Mesendoderm (in vitro differentiated cells): ENCODE data around the gene RASGEF1B.
A peak's percentile ranks its signal among the peaks of the same experiment; 100 is the strongest.

ENCODE experiments used
- DNase-seq: peaks from one replicate; pipeline ENCODE4 v3.0.0; 2013
- H2AK5ac ChIP-seq: 2 replicates; pipeline ENCODE4 v1.6.1; 2013; ENCODE audit warnings: low read length, inconsistent platforms
- H2BK120ac ChIP-seq: 2 replicates; pipeline ENCODE4 v1.6.1; 2013; ENCODE audit warnings: low read depth, mild to moderate bottlenecking, low read length, moderate library complexity, mixed read lengths
- H2BK15ac ChIP-seq: replicated peaks from 2 replicates; pipeline ENCODE4 v1.6.1; 2013; ENCODE audit warnings: low read depth, mild to moderate bottlenecking, moderate library complexity
- H2BK5ac ChIP-seq: 2 replicates; pipeline ENCODE4 v1.6.1; 2013; ENCODE audit warnings: low read length, inconsistent platforms
- H3K18ac ChIP-seq: 2 replicates; pipeline ENCODE4 v1.6.1; 2013; ENCODE audit warnings: mild to moderate bottlenecking, low read length, mixed read lengths
- H3K23ac ChIP-seq: one replicate; pipeline ENCODE4 v1.6.1; 2013; ENCODE audit warnings: low read length
- H3K27ac ChIP-seq: 2 replicates; pipeline ENCODE4 v1.5.1; 2013; ENCODE audit warnings: low read depth, mild to moderate bottlenecking, inconsistent platforms, low read length, moderate library complexity
- H3K27me3 ChIP-seq: 2 replicates; pipeline ENCODE4 v1.6.1; 2013; ENCODE audit warnings: low read length, control low read depth, mild to moderate bottlenecking, inconsistent platforms; ENCODE audit not compliant: insufficient read depth, poor library complexity
- H3K36me3 ChIP-seq: 2 replicates; pipeline ENCODE4 v1.6.1; 2013; ENCODE audit warnings: low read length, inconsistent platforms; ENCODE audit not compliant: control insufficient read depth, insufficient read depth
- H3K4ac ChIP-seq: one replicate; pipeline ENCODE4 v1.6.1; 2013; ENCODE audit warnings: low read depth, mild to moderate bottlenecking, low read length, moderate library complexity
- H3K4me1 ChIP-seq: 2 replicates; pipeline ENCODE4 v1.6.1; 2013; ENCODE audit warnings: low read depth, low read length, inconsistent platforms; ENCODE audit not compliant: control insufficient read depth
- H3K4me2 ChIP-seq: 2 replicates; pipeline ENCODE4 v1.6.1; 2013; ENCODE audit warnings: low read length
- H3K4me3 ChIP-seq: 2 replicates; pipeline ENCODE4 v1.5.1; 2013; ENCODE audit warnings: mild to moderate bottlenecking, low read length
- H3K56ac ChIP-seq: one replicate; pipeline ENCODE4 v1.6.1; 2013; ENCODE audit warnings: low read length
- H3K79me1 ChIP-seq: 2 replicates; pipeline ENCODE4 v1.6.1; 2013; ENCODE audit warnings: low read length, inconsistent platforms
- H3K79me2 ChIP-seq: 2 replicates; pipeline ENCODE4 v1.6.1; 2013; ENCODE audit warnings: mild to moderate bottlenecking, low read length; ENCODE audit not compliant: control insufficient read depth, insufficient read depth
- H3K9ac ChIP-seq: 2 replicates; pipeline ENCODE4 v1.6.1; 2013; ENCODE audit warnings: low read length, inconsistent platforms
- H4K5ac ChIP-seq: one replicate; pipeline ENCODE4 v1.6.1; 2013; ENCODE audit warnings: low read length
- H4K8ac ChIP-seq: one replicate; pipeline ENCODE4 v1.6.1; 2013; ENCODE audit warnings: low read depth, mild to moderate bottlenecking, control low read depth, low read length, moderate library complexity
- WGBS: extraction: QIAGEN DNeasy Blood & Tissue Kit; methylation state at CpG from one replicate; pipeline ENCODE4 v1.1.7; 2013; ENCODE audit warnings: low lambda C conversion rate, missing lambda C conversion rate; ENCODE audit not compliant: insufficient coverage; ENCODE audit errors: extremely low coverage; 5-methylcytosine and 5-hydroxymethylcytosine counted together

RASGEF1B gene

DNA sequence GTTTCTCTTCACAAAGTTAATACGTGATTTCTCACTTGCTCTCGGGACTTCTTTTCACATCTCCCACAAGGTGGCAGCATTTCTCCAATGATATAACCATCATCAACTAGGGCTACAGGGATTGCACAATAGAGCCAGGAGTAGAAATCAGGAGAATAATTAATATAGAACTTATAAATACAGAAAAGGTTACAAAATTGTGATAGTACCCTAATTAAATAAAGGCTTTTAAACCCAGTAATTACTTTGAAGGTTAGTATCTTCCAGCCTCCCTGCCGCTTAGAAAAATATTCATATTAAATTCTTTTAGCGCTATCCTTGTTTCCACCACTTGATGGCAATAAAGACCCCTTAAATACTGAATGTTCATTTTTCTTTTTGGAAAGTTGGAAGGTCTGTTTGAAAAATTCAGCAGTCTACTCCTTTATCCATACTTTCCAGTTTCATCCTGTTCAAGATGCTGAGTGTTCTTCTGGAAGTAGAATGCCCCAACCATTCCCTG lies 65.8 kb downstream of the RASGEF1B start:
- Histone ChIP-seq H3K18ac (no peak overlapping the region), H3K79me1 (no peaks in the 10 kb centered on the region), H3K56ac (no peak overlapping the region), H3K27me3 (no peaks in the 10 kb centered on the region), H3K4ac (no peak overlapping the region), H2BK5ac (no peak overlapping the region), H3K4me3 (no peak overlapping the region), H3K4me1 (no peaks in the 10 kb centered on the region), H2BK120ac (no peak overlapping the region), H2BK15ac (no peak overlapping the region), H4K8ac (no peak overlapping the region), H3K4me2 (no peak overlapping the region), H3K36me3 (no peaks in the 10 kb centered on the region), H3K23ac (no peak overlapping the region), H3K27ac (no peak overlapping the region), H2AK5ac (no peak overlapping the region), H3K9ac (no peak overlapping the region), H3K79me2 (no peaks in the 10 kb centered on the region), H4K5ac (no peak overlapping the region)
- DNase-seq: peak; percentile 80
- no CpG with 5 or more reads among the region's 4 CpGs for WGBS

DNA sequence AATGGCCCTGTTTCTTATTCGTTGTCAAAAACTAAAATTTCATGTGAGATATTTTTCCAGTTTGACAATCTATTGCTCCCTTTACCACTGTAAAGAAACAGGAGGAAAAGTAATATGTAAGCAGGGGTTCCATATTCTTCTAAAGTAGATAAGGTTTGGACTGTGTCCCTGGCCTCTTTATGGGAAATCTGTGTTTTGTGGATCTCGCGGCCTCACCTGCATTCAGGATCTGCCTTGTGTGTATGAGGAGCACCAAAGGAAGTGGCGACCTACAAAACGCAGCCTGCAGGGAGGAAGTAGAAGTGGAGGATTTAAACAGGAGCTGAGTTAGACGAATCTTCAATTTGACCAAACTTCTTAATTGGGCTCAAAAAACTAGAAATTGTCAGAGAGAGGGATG lies 67.0 kb downstream of the RASGEF1B start:
- Histone ChIP-seq H2BK15ac (no peak overlapping the region), H4K8ac (no peak overlapping the region), H4K5ac (no peak overlapping the region), H3K18ac (no peak overlapping the region), H3K79me1 (no peaks in the 10 kb centered on the region), H3K4ac (no peak overlapping the region), H3K79me2 (no peaks in the 10 kb centered on the region), H3K23ac (no peak overlapping the region), H2BK5ac (no peak overlapping the region), H3K4me2 (no peak overlapping the region), H2AK5ac (no peak overlapping the region), H3K56ac (no peak overlapping the region), H3K27ac (no peak overlapping the region), H3K36me3 (no peaks in the 10 kb centered on the region), H3K4me3 (no peak overlapping the region), H3K27me3 (no peaks in the 10 kb centered on the region), H2BK120ac (no peak overlapping the region), H3K4me1 (no peaks in the 10 kb centered on the region), H3K9ac (no peak overlapping the region)
- no peak for DNase-seq
- no CpG with 5 or more reads among the region's 6 CpGs for whole genome bisulfite sequencing

DNA sequence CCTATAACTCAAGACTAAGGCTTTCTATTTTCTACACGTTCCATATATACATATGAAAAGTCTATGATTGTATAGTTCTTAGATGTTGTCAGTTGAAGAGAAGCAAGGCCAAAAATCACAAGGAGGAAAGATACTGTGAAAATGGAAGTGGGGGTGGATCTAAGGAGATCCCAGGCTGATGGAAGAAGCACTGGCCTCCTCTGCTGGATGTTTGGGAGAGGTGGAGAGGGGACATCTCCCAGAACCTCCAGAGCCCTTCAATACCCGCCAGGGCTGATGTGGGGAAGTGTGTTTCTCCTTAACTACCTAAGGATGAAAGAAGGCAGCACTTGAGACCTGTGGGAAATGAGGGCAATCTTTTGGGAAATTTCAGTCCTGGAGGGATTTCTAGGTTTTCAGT lies 67.4 kb downstream of the RASGEF1B start:
- no peak overlapping the region for H2BK5ac ChIP-seq
- DNase-seq: peak; percentile 41
- no peak overlapping the region for H2BK120ac ChIP-seq
- no peak overlapping the region for H2BK15ac ChIP-seq
- no peak overlapping the region for H3K9ac ChIP-seq
- H3K36me3 ChIP-seq: no peaks in the 10 kb centered on the region
- H3K23ac ChIP-seq: no peak overlapping the region
- H3K27me3 ChIP-seq: no peaks in the 10 kb centered on the region
- H3K27ac ChIP-seq: no peak overlapping the region
- no peak overlapping the region for H3K18ac ChIP-seq
- no peak overlapping the region for H3K56ac ChIP-seq
- no CpG with 5 or more reads among the region's 2 CpGs for WGBS
- no peaks in the 10 kb centered on the region for H3K79me2 ChIP-seq
- H3K4me2 ChIP-seq: no peak overlapping the region
- no peaks in the 10 kb centered on the region for H3K79me1 ChIP-seq
- no peaks in the 10 kb centered on the region for H3K4me1 ChIP-seq
- H2AK5ac ChIP-seq: no peak overlapping the region
- H3K4ac ChIP-seq: no peak overlapping the region
- H4K8ac ChIP-seq: no peak overlapping the region
- no peak overlapping the region for H3K4me3 ChIP-seq
- no peak overlapping the region for H4K5ac ChIP-seq

DNA sequence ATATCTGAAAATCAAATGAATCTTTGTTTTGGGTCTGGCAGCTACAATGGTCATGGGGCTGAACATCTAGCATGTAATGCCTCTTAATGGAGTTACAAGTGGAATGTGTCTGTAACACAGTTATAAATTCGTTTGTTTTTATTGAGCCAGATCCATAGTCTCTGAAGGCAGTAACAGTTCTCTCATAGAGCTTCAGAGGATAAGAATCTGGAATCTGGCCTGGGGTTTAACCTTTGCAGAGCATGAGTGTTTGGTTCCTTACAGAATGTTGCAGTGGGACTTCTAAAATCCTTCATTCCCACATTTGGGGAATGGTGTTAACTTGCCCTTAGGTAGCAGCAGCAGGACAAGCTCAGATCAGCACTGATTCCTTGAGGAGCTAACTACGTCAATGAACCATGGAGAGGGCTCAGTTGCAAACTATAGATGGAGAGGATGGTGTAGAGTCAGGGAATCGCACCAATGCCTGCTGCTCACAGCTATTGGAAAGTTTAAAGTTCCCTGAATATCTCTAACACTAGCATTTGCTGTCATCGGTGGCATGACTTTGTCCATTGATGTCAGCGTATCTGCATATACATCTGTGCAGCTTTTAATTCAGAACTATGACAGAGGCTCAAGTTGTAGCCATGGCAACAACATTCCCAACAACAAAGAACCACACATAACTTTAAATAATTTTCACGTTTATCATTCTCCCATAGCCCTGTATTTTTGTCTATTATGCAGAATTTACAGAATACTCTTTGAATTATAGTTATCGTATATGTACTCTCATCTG lies 72.2 kb downstream of the RASGEF1B start:
- H2BK15ac ChIP-seq: no peak overlapping the region
- no peak overlapping the region for H3K23ac ChIP-seq
- H3K36me3 ChIP-seq: no peaks in the 10 kb centered on the region
- no peak overlapping the region for H2BK120ac ChIP-seq
- H3K4ac ChIP-seq: no peak overlapping the region
- no CpG with 5 or more reads among the region's 7 CpGs for WGBS
- no peak for DNase-seq
- no peaks in the 10 kb centered on the region for H3K4me1 ChIP-seq
- H4K8ac ChIP-seq: no peak overlapping the region
- no peak overlapping the region for H3K27ac ChIP-seq
- no peak overlapping the region for H2AK5ac ChIP-seq
- H3K27me3 ChIP-seq: no peaks in the 10 kb centered on the region
- no peak overlapping the region for H3K4me2 ChIP-seq
- no peak overlapping the region for H3K18ac ChIP-seq
- H2BK5ac ChIP-seq: no peak overlapping the region
- H3K4me3 ChIP-seq: no peak overlapping the region
- no peak overlapping the region for H4K5ac ChIP-seq
- no peaks in the 10 kb centered on the region for H3K79me2 ChIP-seq
- H3K79me1 ChIP-seq: no peaks in the 10 kb centered on the region
- no peak overlapping the region for H3K9ac ChIP-seq
- H3K56ac ChIP-seq: no peak overlapping the region

DNA sequence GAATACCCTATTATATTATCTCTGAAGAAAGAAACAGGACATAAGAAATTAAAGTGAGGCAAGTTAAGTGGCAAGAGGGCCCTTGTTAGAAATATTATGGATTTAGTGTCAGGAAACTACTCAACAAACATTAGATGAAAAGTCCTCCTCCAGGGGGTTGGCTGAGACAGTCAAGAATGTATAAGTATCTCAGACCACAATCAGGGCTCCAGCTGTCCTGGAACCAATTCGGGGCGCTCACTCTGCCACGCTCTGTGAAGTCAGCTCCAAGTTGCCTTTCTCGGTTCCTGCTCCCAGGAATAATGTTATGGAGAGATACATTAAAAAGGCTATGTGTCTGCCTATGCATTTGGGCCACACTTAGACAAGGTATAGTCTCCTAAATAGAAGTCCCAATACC lies 73.3 kb downstream of the RASGEF1B start:
- no CpG with 5 or more reads among the region's 4 CpGs for WGBS
- Histone ChIP-seq H2BK5ac (no peak overlapping the region), H3K9ac (no peak overlapping the region), H3K4me3 (no peak overlapping the region), H2AK5ac (no peak overlapping the region), H3K79me1 (no peaks in the 10 kb centered on the region), H2BK15ac (no peak overlapping the region), H4K8ac (no peak overlapping the region), H3K56ac (no peak overlapping the region), H3K18ac (no peak overlapping the region), H4K5ac (no peak overlapping the region), H3K27ac (no peak overlapping the region), H3K36me3 (no peaks in the 10 kb centered on the region), H3K27me3 (no peaks in the 10 kb centered on the region), H3K4me2 (no peak overlapping the region), H3K4me1 (no peaks in the 10 kb centered on the region), H3K79me2 (no peaks in the 10 kb centered on the region), H2BK120ac (no peak overlapping the region), H3K4ac (no peak overlapping the region), H3K23ac (no peak overlapping the region)
- DNase-seq: no peak

DNA sequence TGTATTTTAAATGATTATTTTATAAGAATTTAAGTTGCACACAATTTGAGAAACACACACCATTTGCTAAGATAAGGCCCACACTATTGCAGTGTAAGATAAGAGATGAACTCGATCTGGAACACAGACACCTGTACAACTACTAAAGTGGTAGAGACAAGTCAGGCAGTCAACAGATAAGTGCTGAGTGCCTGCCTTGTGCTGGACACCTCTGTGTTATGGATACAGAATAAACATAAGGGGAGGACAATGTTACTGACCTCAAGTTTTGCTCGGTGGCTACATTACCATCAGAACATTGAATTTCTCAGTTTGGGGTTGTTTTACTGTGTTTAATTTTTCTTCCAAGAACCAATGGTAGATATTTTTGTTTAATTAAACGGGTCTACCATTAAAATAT lies 74.1 kb downstream of the RASGEF1B start:
- H3K4me1 ChIP-seq: no peaks in the 10 kb centered on the region
- H2AK5ac ChIP-seq: no peak overlapping the region
- no peaks in the 10 kb centered on the region for H3K36me3 ChIP-seq
- no peak overlapping the region for H3K9ac ChIP-seq
- H2BK120ac ChIP-seq: no peak overlapping the region
- no peak overlapping the region for H4K8ac ChIP-seq
- DNase-seq: no peak
- no peaks in the 10 kb centered on the region for H3K79me2 ChIP-seq
- H2BK15ac ChIP-seq: no peak overlapping the region
- no peak overlapping the region for H3K23ac ChIP-seq
- no CpG with 5 or more reads among the region's 3 CpGs for whole genome bisulfite sequencing
- no peak overlapping the region for H3K4me3 ChIP-seq
- no peaks in the 10 kb centered on the region for H3K27me3 ChIP-seq
- no peak overlapping the region for H3K4me2 ChIP-seq
- no peak overlapping the region for H4K5ac ChIP-seq
- no peaks in the 10 kb centered on the region for H3K79me1 ChIP-seq
- no peak overlapping the region for H3K18ac ChIP-seq
- no peak overlapping the region for H3K56ac ChIP-seq
- H3K4ac ChIP-seq: no peak overlapping the region
- H2BK5ac ChIP-seq: no peak overlapping the region
- H3K27ac ChIP-seq: no peak overlapping the region
